CD4-positive, alpha-beta T cell (primary cell): Measurements from ENCODE around the gene SETD1B. TPM values are rescaled to one million over a fixed set of nuclear protein-coding genes. Genes with fewer than 3 reads are reported as not detected.

ENCODE experiments used
- ATAC-seq: fragments of 200-7000 bp; cut with Tn5 transposase; one replicate; pipeline ENCODE4 v1.10.0; 2022; ENCODE audit warnings: mild to moderate bottlenecking; ENCODE audit not compliant: poor library complexity
- CTCF ChIA-PET: fragments of 350-600 bp; sonication (Branson Sonifier 250); formaldehyde crosslinking; loops from one replicate; lab custom pipeline; 2021; ENCODE audit warnings: antibody characterized with exemption, inconsistent platforms; lab: Charles Lee
- POLR2A ChIA-PET: fragments of 350-600 bp; sonication (Branson Sonifier 250); formaldehyde crosslinking; loops from one replicate; lab custom pipeline; 2021; ENCODE audit warnings: antibody characterized with exemption, inconsistent platforms; lab: Charles Lee
- DNase-seq, 14 experiments: peaks; one replicate each; pipeline ENCODE4 v3.0.0-alpha.2; 2013 to 2020; ENCODE audit warnings: mixed read lengths in 2 of 14
- H3K27ac ChIP-seq, 2 donors: one replicate each; pipeline versions ENCODE4 v1.5.1 to v1.7.0; 2013; ENCODE audit warnings: low read length in 2 of 2, low read depth in 1 of 2, mild to moderate bottlenecking in 1 of 2
- H3K27me3 ChIP-seq, 2 experiments: 1 replicate in 1 of 2; 2 replicates in 1 of 2; pipeline versions ENCODE4 v1.6.1 to v1.7.0; 2013; ENCODE audit warnings: low read length in 2 of 2, control low read depth in 1 of 2, mild to moderate bottlenecking in 1 of 2, moderate library complexity in 1 of 2; ENCODE audit not compliant: insufficient read depth in 2 of 2, control insufficient read depth in 1 of 2
- H3K36me3 ChIP-seq: one replicate; pipeline ENCODE4 v1.6.1; 2013; ENCODE audit warnings: low read length, control low read depth; ENCODE audit not compliant: insufficient read depth
- H3K4me1 ChIP-seq: one replicate; pipeline ENCODE4 v1.6.1; 2013; ENCODE audit warnings: low read length, control low read depth; ENCODE audit not compliant: insufficient read depth
- H3K4me3 ChIP-seq: one replicate; pipeline ENCODE4 v1.5.1; 2013; ENCODE audit warnings: mild to moderate bottlenecking, low read length, moderate library complexity
- H3K9me3 ChIP-seq, 2 experiments: 1 replicate in 1 of 2; 2 replicates in 1 of 2; pipeline versions ENCODE4 v1.6.1 to v1.7.0; 2013; ENCODE audit warnings: low read length in 2 of 2, mild to moderate bottlenecking in 2 of 2, control low read depth in 1 of 2, moderate library complexity in 1 of 2; ENCODE audit not compliant: control insufficient read depth in 1 of 2, insufficient read depth in 1 of 2
- H3K27ac Mint-ChIP-seq: one replicate; pipeline ENCODE4 v1.8.0; 2020; ENCODE audit warnings: mixed read lengths
- H3K27me3 Mint-ChIP-seq: one replicate; pipeline ENCODE4 v1.8.0; 2021; ENCODE audit warnings: mixed read lengths
- H3K36me3 Mint-ChIP-seq: one replicate; pipeline ENCODE4 v1.8.0; 2021; ENCODE audit warnings: low read depth, mixed read lengths
- H3K4me1 Mint-ChIP-seq: one replicate; pipeline ENCODE4 v1.8.0; 2021; ENCODE audit warnings: low read depth, mixed read lengths
- H3K4me3 Mint-ChIP-seq: one replicate; pipeline ENCODE4 v1.8.0; 2020; ENCODE audit warnings: mild to moderate bottlenecking, mixed read lengths
- H3K9me3 Mint-ChIP-seq: one replicate; pipeline ENCODE4 v1.8.0; 2020; ENCODE audit warnings: mixed read lengths
- intact Hi-C, 2 experiments: fragments of 100-400 bp; cut with DNase I in 1 of 2; cut with micrococcal nuclease in 1 of 2; formaldehyde crosslinking; loops; one replicate each; pipeline versions ENCODE4 v1.15.1 to v1.9.0; 2023 to 2025; cut with DNase I, micrococcal nuclease
- total RNA-seq, 174 experiments: library from RNA in 2 of 174; stranded (reverse) in 2 of 174; gene quantifications; one replicate each; pipeline ENCODE4 v1.2.3 and lab custom pipeline; 2021 to 2026
- TF ChIP-seq, protein P1 (sequence below): fragments of 200-600 bp; IDR thresholded peaks from one replicate; pipeline ENCODE4 v1.8.0; 2022; ENCODE audit warnings: antibody characterized with exemption, mild to moderate bottlenecking

Gene SETD1B
- total RNA-seq, 2 experiments from 2014 or later = 146 to 151 TPM

DNA sequence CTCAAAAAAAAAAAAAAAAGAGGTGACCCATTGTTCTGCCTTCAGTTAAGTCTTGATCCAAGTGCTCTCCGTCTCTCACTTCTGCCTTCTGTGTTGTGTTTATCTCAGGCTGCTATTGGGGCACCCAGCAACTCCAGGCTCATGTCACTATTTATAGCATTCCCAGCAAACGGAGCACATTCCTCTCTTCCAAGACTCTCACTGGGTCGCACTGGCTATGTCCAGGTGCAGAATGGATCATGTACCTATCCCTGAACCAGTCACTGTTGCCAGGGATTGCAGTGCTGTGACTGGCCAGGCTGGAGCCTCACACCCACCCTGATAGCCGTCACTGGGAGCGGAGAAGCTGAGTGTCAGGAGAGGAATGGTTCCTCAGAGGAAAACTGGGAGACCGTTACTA, 41.5 kb upstream of the SETD1B start:
- H3K4me1 ChIP-seq = no peaks in the 10 kb centered on the region
- no peaks in the 10 kb centered on the region for H3K36me3 ChIP-seq
- H3K4me1 Mint-ChIP-seq = no peaks in the 10 kb centered on the region
- H3K27me3 Mint-ChIP-seq = no peaks in the 10 kb centered on the region
- H3K27ac ChIP-seq = no peak overlapping the region
- H3K4me3 ChIP-seq = no peak overlapping the region
- ATAC-seq (no peak), DNase-seq (no peak)
- H3K27ac Mint-ChIP-seq = no peak overlapping the region
- H3K9me3 ChIP-seq = no peaks in the 10 kb centered on the region
- H3K36me3 Mint-ChIP-seq = no peaks in the 10 kb centered on the region
- ChIA-PET POLR2A (no interaction called here), CTCF (no interaction called here)
- H3K9me3 Mint-ChIP-seq = no peaks in the 10 kb centered on the region
- H3K4me3 Mint-ChIP-seq = no peak overlapping the region
- intact Hi-C loops = no loop called here
- TF ChIP-seq, protein P1, sequence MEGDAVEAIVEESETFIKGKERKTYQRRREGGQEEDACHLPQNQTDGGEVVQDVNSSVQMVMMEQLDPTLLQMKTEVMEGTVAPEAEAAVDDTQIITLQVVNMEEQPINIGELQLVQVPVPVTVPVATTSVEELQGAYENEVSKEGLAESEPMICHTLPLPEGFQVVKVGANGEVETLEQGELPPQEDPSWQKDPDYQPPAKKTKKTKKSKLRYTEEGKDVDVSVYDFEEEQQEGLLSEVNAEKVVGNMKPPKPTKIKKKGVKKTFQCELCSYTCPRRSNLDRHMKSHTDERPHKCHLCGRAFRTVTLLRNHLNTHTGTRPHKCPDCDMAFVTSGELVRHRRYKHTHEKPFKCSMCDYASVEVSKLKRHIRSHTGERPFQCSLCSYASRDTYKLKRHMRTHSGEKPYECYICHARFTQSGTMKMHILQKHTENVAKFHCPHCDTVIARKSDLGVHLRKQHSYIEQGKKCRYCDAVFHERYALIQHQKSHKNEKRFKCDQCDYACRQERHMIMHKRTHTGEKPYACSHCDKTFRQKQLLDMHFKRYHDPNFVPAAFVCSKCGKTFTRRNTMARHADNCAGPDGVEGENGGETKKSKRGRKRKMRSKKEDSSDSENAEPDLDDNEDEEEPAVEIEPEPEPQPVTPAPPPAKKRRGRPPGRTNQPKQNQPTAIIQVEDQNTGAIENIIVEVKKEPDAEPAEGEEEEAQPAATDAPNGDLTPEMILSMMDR = no peak
- H3K27me3 ChIP-seq = no peaks in the 10 kb centered on the region

GRCh38 chr12:121764808-121765207, 39.0 kb upstream of the SETD1B start:
- H3K36me3 ChIP-seq = no peaks in the 10 kb centered on the region
- TF ChIP-seq, protein P1 = no peak
- CTCF ChIA-PET = interaction anchor here (2.4 kb wide), 1 partner anchor 30 kb away, joined by 7 read pairs; the partner anchor contains the start of gene RHOF
- POLR2A ChIA-PET = no interaction called here
- no peaks in the 10 kb centered on the region for H3K9me3 ChIP-seq
- ATAC-seq (no peak), DNase-seq (no peak)
- Mint-ChIP-seq H3K4me3 (no peak overlapping the region), H3K4me1 (no peaks in the 10 kb centered on the region), H3K27ac (no peak overlapping the region), H3K27me3 (no peaks in the 10 kb centered on the region), H3K9me3 (no peaks in the 10 kb centered on the region), H3K36me3 (no peaks in the 10 kb centered on the region)
- intact Hi-C loops = no loop called here
- H3K27ac ChIP-seq = no peak overlapping the region
- H3K4me1 ChIP-seq = no peaks in the 10 kb centered on the region
- no peaks in the 10 kb centered on the region for H3K27me3 ChIP-seq
- no peak overlapping the region for H3K4me3 ChIP-seq

- POLR2A ChIA-PET = no interaction called here
- Mint-ChIP-seq H3K4me3 (no peak overlapping the region), H3K27me3 (no peaks in the 10 kb centered on the region), H3K36me3 (no peaks in the 10 kb centered on the region), H3K9me3 (no peaks in the 10 kb centered on the region), H3K27ac (no peak overlapping the region), H3K4me1 (no peaks in the 10 kb centered on the region)
- ATAC-seq (no peak), DNase-seq (no peak)
- H3K9me3 ChIP-seq = no peaks in the 10 kb centered on the region
- TF ChIP-seq, protein P1 = no peak
- H3K4me3 ChIP-seq = no peak overlapping the region
- no peaks in the 10 kb centered on the region for H3K4me1 ChIP-seq
- CTCF ChIA-PET = interaction anchor here (2.4 kb wide), 1 partner anchor 29 kb away, joined by 7 read pairs; the partner anchor contains the start of gene RHOF
- H3K27me3 ChIP-seq = no peaks in the 10 kb centered on the region
- no peak overlapping the region for H3K27ac ChIP-seq
- no peaks in the 10 kb centered on the region for H3K36me3 ChIP-seq
- intact Hi-C loops = no loop called here
Measured at GRCh38 chr12:121765573-121765972, 38.2 kb upstream of the SETD1B start.
